ENCODE measurements around the gene TGIF1. TPM values are rescaled to one million over a fixed set of nuclear protein-coding genes. Genes with fewer than 3 reads are reported as not detected.

Gene TGIF1
- total and polyA plus RNA-seq, 10 of the 15 experiments (the other 5 are each of a cell fraction or from before 2014, with no cell fraction given), result 1.8 to 8.5 (median 6.4) TPM

- Histone ChIP-seq H3K9ac (ENCODE audit: control insufficient read depth, insufficient read depth, low read length) (no peak overlapping the region), H3K36me3 (ENCODE audit: control insufficient read depth in 2 of 2, insufficient read depth in 2 of 2, low read length in 1 of 2) (no peaks in the 10 kb centered on the region), H3K4me1 (ENCODE audit: control insufficient read depth, insufficient read depth, low read length) (no peaks in the 10 kb centered on the region), H3K27me3 (replicated peaks in 1 of 2; ENCODE audit: control insufficient read depth in 2 of 2, insufficient read depth in 2 of 2, low read length in 1 of 2) (peaks cover 0 to 16% of the 10 kb centered on the region in 2 experiments; a peak in 2 of 4 replicates), H3K79me2 (ENCODE audit: control insufficient read depth, insufficient read depth, low read length) (no peaks in the 10 kb centered on the region), H4K20me1 (ENCODE audit: control insufficient read depth, insufficient read depth) (no peaks in the 10 kb centered on the region), H3K4me2 (ENCODE audit: control insufficient read depth, insufficient read depth) (no peak overlapping the region), H3K27ac (ENCODE audit: control insufficient read depth, insufficient read depth) (no peak overlapping the region), H3K9me3 (replicated peaks; ENCODE audit: control insufficient read depth, insufficient read depth, low read length) (no peaks in the 10 kb centered on the region), H3K4me3 (no peak overlapping the region), H2AFZ (ENCODE audit: control insufficient read depth, low read depth, low read length) (no peak overlapping the region)
- intact Hi-C loops (cut with micrococcal nuclease; ENCODE audit: unreplicated experiment), result no loop called here
- ChIA-PET CTCF (interaction anchor here (0.6 to 1.6 kb wide), 3 partner anchors 9 to 109 kb away, joined by 3 read pairs; no protein-coding TSS in a partner anchor), RAD21 (ENCODE audit: unreplicated experiment) (no interaction called here), POLR2A (no interaction called here), SMC1A (ENCODE audit: uncharacterized antibody, unreplicated experiment) (interaction anchor here (1.3 to 2.6 kb wide), 2 partner anchors 10 to 86 kb away, joined by 6 to 14 read pairs; no protein-coding TSS in a partner anchor)
- TF ChIP-seq SUZ12 (IDR thresholded peaks at IDR 0.05; ENCODE audit: unreplicated experiment), result peak; percentile 56
- TF ChIP-seq, protein P1, sequence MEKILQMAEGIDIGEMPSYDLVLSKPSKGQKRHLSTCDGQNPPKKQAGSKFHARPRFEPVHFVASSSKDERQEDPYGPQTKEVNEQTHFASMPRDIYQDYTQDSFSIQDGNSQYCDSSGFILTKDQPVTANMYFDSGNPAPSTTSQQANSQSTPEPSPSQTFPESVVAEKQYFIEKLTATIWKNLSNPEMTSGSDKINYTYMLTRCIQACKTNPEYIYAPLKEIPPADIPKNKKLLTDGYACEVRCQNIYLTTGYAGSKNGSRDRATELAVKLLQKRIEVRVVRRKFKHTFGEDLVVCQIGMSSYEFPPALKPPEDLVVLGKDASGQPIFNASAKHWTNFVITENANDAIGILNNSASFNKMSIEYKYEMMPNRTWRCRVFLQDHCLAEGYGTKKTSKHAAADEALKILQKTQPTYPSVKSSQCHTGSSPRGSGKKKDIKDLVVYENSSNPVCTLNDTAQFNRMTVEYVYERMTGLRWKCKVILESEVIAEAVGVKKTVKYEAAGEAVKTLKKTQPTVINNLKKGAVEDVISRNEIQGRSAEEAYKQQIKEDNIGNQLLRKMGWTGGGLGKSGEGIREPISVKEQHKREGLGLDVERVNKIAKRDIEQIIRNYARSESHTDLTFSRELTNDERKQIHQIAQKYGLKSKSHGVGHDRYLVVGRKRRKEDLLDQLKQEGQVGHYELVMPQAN (conservative IDR thresholded peaks at IDR 0.05), result no peak
- BruUV-seq (replicated peaks), result no TSS peak
- in situ Hi-C loops (cut with MboI), result no loop called here
- FAIRE-seq (no peak), DNase-seq (ENCODE audit: low read depth, low spot score) (no peak), ATAC-seq (peak; percentile 50)
- 29% methylated on average over 33 of the region's 58 CpGs for WGBS (ENCODE audit: insufficient coverage, insufficient replicate concordance, low lambda C conversion rate, missing lambda C conversion rate)
Measured at GRCh38 chr18:3498698-3499471, 48.9 kb downstream of the TGIF1 start.

DNA sequence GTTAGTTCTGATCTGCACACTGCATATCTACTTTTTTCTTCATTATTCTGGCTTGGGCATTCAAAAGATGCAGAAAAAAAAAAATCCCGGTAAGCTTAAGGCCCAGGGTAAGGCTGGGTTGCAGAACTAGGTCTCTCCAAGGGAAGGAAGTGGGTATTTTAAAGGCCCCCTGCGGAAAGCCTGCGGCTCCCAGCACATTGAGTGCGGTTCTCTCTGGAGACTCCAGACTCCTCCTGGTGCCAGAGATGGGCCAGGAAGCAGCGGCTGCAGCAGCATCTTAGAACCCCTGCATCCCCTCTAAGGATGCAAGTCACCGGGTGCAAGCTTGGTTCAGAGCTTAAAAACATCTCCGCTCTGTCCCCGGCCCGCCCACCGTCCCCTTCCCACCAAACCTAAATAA, 49.5 kb downstream of the TGIF1 start:
- H3K79me2 ChIP-seq (ENCODE audit: control insufficient read depth, insufficient read depth, low read length), result no peaks in the 10 kb centered on the region
- POLR2A ChIA-PET, result no interaction called here
- no peak for TF ChIP-seq RUNX3 (IDR thresholded peaks at IDR 0.05; ENCODE audit: low read length)
- no peaks in the 10 kb centered on the region for H4K20me1 ChIP-seq (ENCODE audit: control insufficient read depth, insufficient read depth)
- H3K36me3 ChIP-seq (ENCODE audit: control insufficient read depth in 2 of 2, insufficient read depth in 2 of 2, low read length in 1 of 2), result no peaks in the 10 kb centered on the region
- in situ Hi-C loops (cut with MboI) (no loop called here), intact Hi-C loops (cut with micrococcal nuclease; ENCODE audit: unreplicated experiment) (no loop called here)
- H3K27me3 ChIP-seq (replicated peaks in 1 of 2; ENCODE audit: control insufficient read depth in 2 of 2, insufficient read depth in 2 of 2, low read length in 1 of 2), result peaks cover 0 to 16% of the 10 kb centered on the region in 2 experiments; a peak in 2 of 4 replicates
- no peak overlapping the region for H3K4me3 ChIP-seq
- ATAC-seq (no peak), FAIRE-seq (no peak), DNase-seq (ENCODE audit: low read depth, low spot score) (no peak)
- H3K4me1 ChIP-seq (ENCODE audit: control insufficient read depth, insufficient read depth, low read length), result no peaks in the 10 kb centered on the region
- no peak overlapping the region for H3K27ac ChIP-seq (ENCODE audit: control insufficient read depth, insufficient read depth)
- RAD21 ChIA-PET (ENCODE audit: unreplicated experiment), result no interaction called here
- H2AFZ ChIP-seq (ENCODE audit: control insufficient read depth, low read depth, low read length), result no peak overlapping the region
- no TSS peak for BruUV-seq (replicated peaks)
- no peak overlapping the region for H3K9ac ChIP-seq (ENCODE audit: control insufficient read depth, insufficient read depth, low read length)
- CTCF ChIA-PET, result interaction anchor here (0.6 to 1.6 kb wide), 4 partner anchors 9 to 109 kb away, joined by 3 to 5 read pairs (median 3); no protein-coding TSS in a partner anchor
- no peaks in the 10 kb centered on the region for H3K9me3 ChIP-seq (replicated peaks; ENCODE audit: control insufficient read depth, insufficient read depth, low read length)
- 41% methylated on average over 10 of the region's 10 CpGs for WGBS (ENCODE audit: insufficient coverage, insufficient replicate concordance, low lambda C conversion rate, missing lambda C conversion rate)
- no peak overlapping the region for H3K4me2 ChIP-seq (ENCODE audit: control insufficient read depth, insufficient read depth)
- SMC1A ChIA-PET (ENCODE audit: uncharacterized antibody, unreplicated experiment), result interaction anchor here (0.8 to 2.0 kb wide), 3 partner anchors 14 to 86 kb away, joined by 3 to 6 read pairs (median 6); no protein-coding TSS in a partner anchor

Data from GM12878 (cell line).